AG09319 (cell line): ENCODE measurements around the gene CCDC68.

Experiments used
- DNase-seq: peaks from one replicate; pipeline ENCODE4 v3.0.0-alpha.2; 2010; ENCODE audit warnings: low read depth; ENCODE audit errors: extremely low read depth
- CTCF ChIP-seq: IDR thresholded peaks from 2 replicates; pipeline ENCODE4 v1.5.1; 2011; ENCODE audit warnings: low read depth, mild to moderate bottlenecking, inconsistent platforms, low read length, moderate library complexity

Gene CCDC68

GRCh38 chr18:54883816-54884604 lies 75.3 kb downstream of the CCDC68 start:
- no peak for DNase-seq
- TF ChIP-seq CTCF = no peak

GRCh38 chr18:54882318-54882717 lies 76.9 kb downstream of the CCDC68 start:
- no peak for DNase-seq
- no peak for TF ChIP-seq CTCF

DNA sequence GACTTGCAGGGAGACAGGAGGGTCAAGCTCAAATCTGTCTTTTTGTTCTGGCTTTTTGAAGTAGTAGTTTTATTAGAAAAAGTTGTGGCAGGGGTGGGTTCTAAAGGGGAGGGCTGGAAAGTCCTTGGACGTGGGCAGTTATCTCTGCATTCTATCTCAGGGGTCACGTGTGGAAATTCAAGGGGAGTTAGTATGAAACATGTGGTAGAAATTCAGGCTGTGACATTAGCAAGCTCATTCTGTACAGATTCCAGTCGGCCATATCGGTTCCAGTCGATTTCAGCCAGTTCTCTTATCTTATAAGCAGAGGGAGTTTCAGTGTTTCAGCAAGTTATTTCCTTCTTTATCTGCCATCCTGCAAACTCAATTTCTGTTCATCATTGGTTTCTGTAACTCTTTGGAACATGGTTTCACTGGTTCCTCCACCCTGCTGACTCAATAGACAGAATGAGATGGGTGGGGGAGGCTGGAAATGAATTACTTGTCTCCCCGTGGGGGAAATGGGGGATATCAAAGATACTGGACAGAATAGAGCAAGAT lies 78.0 kb downstream of the CCDC68 start:
- no peak for TF ChIP-seq CTCF
- no peak for DNase-seq

GRCh38 chr18:54880395-54881105 lies 78.7 kb downstream of the CCDC68 start:
- no peak for DNase-seq
- TF ChIP-seq CTCF = no peak

DNA sequence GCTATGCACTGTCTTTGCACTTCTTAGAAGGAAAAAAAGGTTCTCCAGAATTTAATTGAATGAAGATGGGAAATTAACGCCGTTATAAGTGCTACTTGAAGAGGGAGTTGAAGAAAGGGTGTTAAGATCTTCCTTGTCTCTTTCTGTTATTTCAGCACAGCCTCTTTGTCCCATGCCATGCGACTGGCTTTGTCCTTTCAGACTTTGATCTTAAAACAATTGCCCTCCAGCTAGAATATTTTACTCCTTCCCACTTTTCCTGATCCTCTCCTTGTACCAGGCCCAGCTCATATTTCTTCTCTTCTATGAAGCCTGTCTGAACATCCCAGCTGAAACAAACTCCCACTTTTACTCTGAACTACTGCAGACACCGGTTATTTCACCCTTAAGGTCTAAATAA lies 79.6 kb downstream of the CCDC68 start:
- no peak for TF ChIP-seq CTCF
- no peak for DNase-seq

DNA sequence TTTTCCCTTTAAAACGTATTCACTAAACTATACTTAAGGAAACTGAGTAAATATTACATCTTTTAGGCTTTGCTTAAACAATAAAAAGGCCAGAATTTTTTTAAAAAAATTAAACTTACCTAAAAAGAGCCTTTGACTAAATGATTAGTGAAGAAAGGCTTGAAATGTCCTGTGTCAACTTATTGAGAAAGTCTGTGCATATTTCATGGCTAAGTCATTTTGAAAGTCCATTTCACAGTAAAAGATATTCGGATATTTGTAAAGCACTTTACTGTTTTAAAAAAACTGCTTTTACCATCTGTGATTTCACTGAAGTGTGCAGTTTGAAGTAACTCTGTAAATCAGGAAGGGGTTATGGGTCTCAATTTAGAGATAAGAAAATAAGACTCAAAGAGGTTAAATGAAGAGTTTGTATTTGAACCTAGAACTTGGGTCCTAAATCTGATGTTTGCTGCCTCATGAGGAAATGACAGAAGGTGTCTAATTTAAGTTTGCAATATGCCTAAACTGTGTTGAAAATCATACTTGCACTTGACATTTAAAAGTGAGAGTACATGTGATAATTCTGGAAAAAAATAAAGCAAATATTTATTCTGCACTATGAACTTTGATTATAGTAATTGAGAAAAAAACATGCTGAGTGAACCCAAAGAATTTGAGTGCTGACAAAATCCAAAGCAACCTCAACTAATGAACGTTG lies 80.5 kb downstream of the CCDC68 start:
- TF ChIP-seq CTCF = no peak
- DNase-seq = no peak

DNA sequence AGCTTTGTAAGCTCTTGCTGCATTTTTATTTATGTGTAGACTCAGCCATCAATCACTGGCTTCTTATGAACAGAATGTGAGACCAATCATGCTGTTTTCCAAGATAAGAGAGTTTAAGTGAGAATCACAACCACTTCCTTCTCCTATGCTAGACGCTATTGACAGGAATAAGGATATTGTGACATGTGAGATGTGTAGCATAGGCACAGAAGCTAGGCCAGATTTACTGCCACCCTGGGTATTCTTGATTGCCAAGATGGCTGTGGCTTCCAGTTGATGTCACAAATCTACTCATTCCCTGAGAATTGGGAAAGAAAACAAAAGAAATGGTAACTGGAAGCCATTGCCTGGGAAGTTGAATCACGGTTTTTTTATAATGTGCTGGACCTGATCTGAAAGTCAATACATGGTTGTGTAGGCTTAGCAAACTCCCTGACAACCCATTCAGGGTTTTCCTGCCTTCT lies 81.1 kb downstream of the CCDC68 start:
- DNase-seq = no peak
- TF ChIP-seq CTCF = no peak
